Mesendoderm (in vitro differentiated cells): ENCODE data around the gene PCOLCE2.
"Not testable (repeated sequence)": the region's sequence is repeated elsewhere in the genome, so short reads cannot be mapped to it uniquely, and the experiment has no call there.

Experiments used
- DNase-seq: peaks from one replicate; pipeline ENCODE4 v3.0.0; 2013
- H2AK5ac ChIP-seq: 2 replicates; pipeline ENCODE4 v1.6.1; 2013; ENCODE audit warnings: low read length, inconsistent platforms
- H2BK120ac ChIP-seq: 2 replicates; pipeline ENCODE4 v1.6.1; 2013; ENCODE audit warnings: low read depth, mild to moderate bottlenecking, low read length, moderate library complexity, mixed read lengths
- H2BK15ac ChIP-seq: replicated peaks from 2 replicates; pipeline ENCODE4 v1.6.1; 2013; ENCODE audit warnings: low read depth, mild to moderate bottlenecking, moderate library complexity
- H2BK5ac ChIP-seq: 2 replicates; pipeline ENCODE4 v1.6.1; 2013; ENCODE audit warnings: low read length, inconsistent platforms
- H3K18ac ChIP-seq: 2 replicates; pipeline ENCODE4 v1.6.1; 2013; ENCODE audit warnings: mild to moderate bottlenecking, low read length, mixed read lengths
- H3K23ac ChIP-seq: one replicate; pipeline ENCODE4 v1.6.1; 2013; ENCODE audit warnings: low read length
- H3K27ac ChIP-seq: 2 replicates; pipeline ENCODE4 v1.5.1; 2013; ENCODE audit warnings: low read depth, mild to moderate bottlenecking, inconsistent platforms, low read length, moderate library complexity
- H3K27me3 ChIP-seq: 2 replicates; pipeline ENCODE4 v1.6.1; 2013; ENCODE audit warnings: low read length, control low read depth, mild to moderate bottlenecking, inconsistent platforms; ENCODE audit not compliant: insufficient read depth, poor library complexity
- H3K36me3 ChIP-seq: 2 replicates; pipeline ENCODE4 v1.6.1; 2013; ENCODE audit warnings: low read length, inconsistent platforms; ENCODE audit not compliant: control insufficient read depth, insufficient read depth
- H3K4ac ChIP-seq: one replicate; pipeline ENCODE4 v1.6.1; 2013; ENCODE audit warnings: low read depth, mild to moderate bottlenecking, low read length, moderate library complexity
- H3K4me1 ChIP-seq: 2 replicates; pipeline ENCODE4 v1.6.1; 2013; ENCODE audit warnings: low read depth, low read length, inconsistent platforms; ENCODE audit not compliant: control insufficient read depth
- H3K4me2 ChIP-seq: 2 replicates; pipeline ENCODE4 v1.6.1; 2013; ENCODE audit warnings: low read length
- H3K4me3 ChIP-seq: 2 replicates; pipeline ENCODE4 v1.5.1; 2013; ENCODE audit warnings: mild to moderate bottlenecking, low read length
- H3K56ac ChIP-seq: one replicate; pipeline ENCODE4 v1.6.1; 2013; ENCODE audit warnings: low read length
- H3K79me1 ChIP-seq: 2 replicates; pipeline ENCODE4 v1.6.1; 2013; ENCODE audit warnings: low read length, inconsistent platforms
- H3K79me2 ChIP-seq: 2 replicates; pipeline ENCODE4 v1.6.1; 2013; ENCODE audit warnings: mild to moderate bottlenecking, low read length; ENCODE audit not compliant: control insufficient read depth, insufficient read depth
- H3K9ac ChIP-seq: 2 replicates; pipeline ENCODE4 v1.6.1; 2013; ENCODE audit warnings: low read length, inconsistent platforms
- H4K5ac ChIP-seq: one replicate; pipeline ENCODE4 v1.6.1; 2013; ENCODE audit warnings: low read length
- H4K8ac ChIP-seq: one replicate; pipeline ENCODE4 v1.6.1; 2013; ENCODE audit warnings: low read depth, mild to moderate bottlenecking, control low read depth, low read length, moderate library complexity
- WGBS: extraction: QIAGEN DNeasy Blood & Tissue Kit; methylation state at CpG from one replicate; pipeline ENCODE4 v1.1.7; 2013; ENCODE audit warnings: low lambda C conversion rate, missing lambda C conversion rate; ENCODE audit not compliant: insufficient coverage; ENCODE audit errors: extremely low coverage; 5-methylcytosine and 5-hydroxymethylcytosine counted together

The PCOLCE2 gene

DNA sequence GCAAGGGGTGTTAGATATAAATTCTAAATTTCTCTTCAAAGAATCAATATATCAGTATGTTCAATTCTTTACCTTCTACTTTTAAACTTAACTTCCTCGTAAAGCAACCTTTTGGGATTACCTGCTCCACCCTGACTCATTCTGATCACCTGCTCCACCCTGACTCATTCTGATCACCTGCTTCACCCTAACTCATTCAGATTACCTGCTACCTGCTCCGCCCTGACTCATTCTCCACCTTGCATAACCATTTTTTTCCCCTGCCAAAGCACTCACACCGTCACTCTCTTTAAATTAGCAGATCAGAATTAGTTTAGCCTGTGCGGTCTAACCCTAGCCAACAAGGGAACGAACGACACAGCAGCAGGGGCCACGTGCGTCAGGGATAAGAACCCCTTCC lies 20.5 kb downstream of the PCOLCE2 start:
- not testable (repeated sequence) for H4K8ac ChIP-seq, H3K79me1 ChIP-seq, H4K5ac ChIP-seq, H3K4ac ChIP-seq, H3K18ac ChIP-seq, DNase-seq, H3K27me3 ChIP-seq, H2BK5ac ChIP-seq, H2BK15ac ChIP-seq, H3K36me3 ChIP-seq, H2AK5ac ChIP-seq, H3K4me2 ChIP-seq, H3K27ac ChIP-seq, H3K79me2 ChIP-seq, H3K4me3 ChIP-seq, H3K4me1 ChIP-seq, H3K9ac ChIP-seq, H3K23ac ChIP-seq, H3K56ac ChIP-seq
- H2BK120ac ChIP-seq, result peak overlapping the region; percentile 1
- WGBS, result no CpG with 5 or more reads among the region's 8 CpGs

DNA sequence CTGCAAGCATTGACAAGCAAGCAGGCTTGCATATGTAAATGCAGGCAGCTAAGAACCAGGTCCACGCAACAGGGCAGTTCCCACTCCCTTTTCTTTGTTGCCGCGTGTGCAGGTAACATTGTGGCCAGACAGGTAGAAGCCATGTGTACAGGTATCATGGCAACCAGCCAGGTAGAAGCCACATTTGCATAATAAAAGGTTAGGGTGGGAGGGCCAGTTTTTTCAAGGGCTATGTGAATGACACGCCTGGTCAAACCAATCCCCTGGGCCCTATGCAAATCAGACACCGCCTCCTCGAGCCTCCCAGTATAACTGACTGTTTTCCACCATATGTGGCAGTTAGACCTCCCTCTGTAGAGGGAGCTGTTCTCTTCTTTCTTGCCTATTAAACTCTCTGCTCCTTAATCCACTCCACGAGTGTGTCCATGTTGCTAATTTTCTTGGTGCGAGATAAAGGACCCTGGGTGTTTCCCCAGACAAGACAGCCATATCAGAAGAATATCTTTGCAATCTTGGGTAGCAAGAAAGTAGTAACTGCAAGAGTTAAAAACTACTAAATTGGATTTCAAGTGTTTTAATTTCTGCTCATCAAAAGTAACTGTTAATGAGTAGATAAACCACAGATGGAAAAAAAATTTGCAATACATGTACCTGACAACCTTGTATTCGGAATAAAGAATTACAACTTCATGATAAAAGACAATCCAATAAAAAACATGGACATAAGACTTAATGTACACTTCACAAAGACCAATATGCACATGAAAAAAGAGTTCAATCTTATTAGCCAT lies 21.8 kb downstream of the PCOLCE2 start:
- no peak overlapping the region for H4K5ac ChIP-seq
- no peak overlapping the region for H2BK5ac ChIP-seq
- no CpG with 5 or more reads among the region's 9 CpGs for WGBS
- peaks cover 5% of the 10 kb centered on the region for H3K79me1 ChIP-seq
- H3K23ac ChIP-seq, result no peak overlapping the region
- no peak overlapping the region for H3K27ac ChIP-seq
- H3K27me3 ChIP-seq, result no peaks in the 10 kb centered on the region
- H3K56ac ChIP-seq, result no peak overlapping the region
- peaks cover 11% of the 10 kb centered on the region for H3K4me1 ChIP-seq
- peak overlapping the region; percentile 36 for H3K4me2 ChIP-seq
- H2AK5ac ChIP-seq, result no peak overlapping the region
- no peaks in the 10 kb centered on the region for H3K79me2 ChIP-seq
- H3K18ac ChIP-seq, result no peak overlapping the region
- H2BK15ac ChIP-seq, result no peak overlapping the region
- no peaks in the 10 kb centered on the region for H3K36me3 ChIP-seq
- H3K4ac ChIP-seq, result no peak overlapping the region
- DNase-seq, result peak; percentile 97
- H4K8ac ChIP-seq, result no peak overlapping the region
- no peak overlapping the region for H2BK120ac ChIP-seq
- H3K9ac ChIP-seq, result no peak overlapping the region
- no peak overlapping the region for H3K4me3 ChIP-seq

DNA sequence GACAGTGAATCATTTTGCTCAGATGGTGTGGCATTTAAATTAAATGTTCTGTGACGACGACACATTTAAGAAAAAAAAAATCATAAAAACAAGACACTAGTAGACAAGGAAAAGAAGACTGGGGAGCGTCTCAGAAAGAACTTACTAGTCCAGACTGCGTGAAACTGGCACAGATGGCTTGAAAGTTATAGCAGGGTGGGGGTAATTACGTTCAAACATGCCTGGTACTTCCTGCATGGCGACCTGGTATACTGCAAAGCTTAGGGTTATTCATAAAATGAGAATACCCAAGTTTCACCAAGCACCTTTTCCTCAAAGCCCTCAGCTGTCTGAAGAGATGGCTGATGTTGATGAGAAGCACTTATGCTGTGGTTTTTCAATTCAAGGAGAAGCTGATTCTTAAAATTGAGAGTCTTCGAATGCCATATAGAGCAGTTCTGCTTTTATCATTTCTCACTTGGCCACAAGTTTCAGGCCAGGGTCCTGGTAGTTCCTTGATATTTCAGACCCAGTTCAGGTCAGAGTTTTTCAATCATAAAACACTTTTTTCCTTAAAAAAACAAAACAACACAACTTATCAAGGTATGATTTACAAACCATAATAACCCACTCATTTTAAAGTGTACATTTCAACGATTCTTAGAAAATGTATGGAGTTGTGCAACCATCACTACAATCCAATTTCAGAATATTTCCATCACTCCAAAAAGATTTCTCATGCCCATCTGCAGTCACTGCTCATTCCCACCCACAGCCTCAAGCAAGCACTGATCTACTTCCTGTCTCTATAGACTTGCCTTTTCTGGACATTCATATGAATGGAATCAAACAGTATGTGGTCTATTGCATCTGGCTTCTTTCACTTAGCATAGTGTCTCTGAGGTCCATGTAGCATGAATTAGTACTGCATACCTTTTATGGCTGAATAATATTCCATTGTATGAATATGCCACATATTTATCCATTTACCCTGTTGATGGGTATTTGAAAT lies 24.7 kb downstream of the PCOLCE2 start:
- WGBS, result 100% methylated on average over 1 of the region's 8 CpGs
- H2AK5ac ChIP-seq, result no peak overlapping the region

DNA sequence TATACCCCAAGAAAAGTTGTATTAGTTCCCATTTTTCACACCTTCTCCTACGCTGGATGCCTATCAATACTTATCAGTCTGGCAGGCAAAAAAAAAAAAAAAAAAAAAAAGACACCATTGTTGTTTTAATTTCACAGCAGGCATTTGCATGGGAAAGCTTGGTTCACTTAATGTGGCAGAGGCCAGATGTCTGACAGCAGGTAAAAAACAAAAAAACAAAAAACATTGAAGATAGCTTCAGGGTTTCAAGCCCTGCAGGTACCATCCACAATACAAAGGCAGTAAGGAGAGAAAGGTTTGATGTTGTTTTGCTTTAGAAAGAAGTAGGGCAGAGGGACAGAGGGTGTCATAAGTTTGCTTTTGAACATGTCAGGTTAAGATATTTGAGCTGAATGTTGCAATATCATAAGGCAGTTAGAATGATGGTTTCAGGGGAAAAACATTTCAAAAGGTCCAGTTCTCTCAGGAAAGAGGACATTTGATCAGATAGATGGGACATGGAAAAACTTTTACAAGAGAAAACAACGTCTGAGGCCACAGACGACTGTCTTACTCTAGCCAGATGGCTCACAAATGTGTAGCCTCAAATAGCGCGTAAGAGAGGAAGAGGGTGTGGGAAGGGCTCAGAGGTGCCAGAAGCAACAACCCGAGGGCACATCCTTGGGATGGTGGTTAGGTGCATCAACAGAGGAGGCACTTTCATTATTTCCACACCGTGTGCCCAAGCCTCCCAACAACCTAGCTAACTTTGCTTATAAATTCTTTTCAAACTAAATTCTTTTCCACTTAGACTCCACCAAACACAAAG lies 25.7 kb downstream of the PCOLCE2 start:
- no peak overlapping the region for H3K4me3 ChIP-seq
- H3K23ac ChIP-seq, result no peak overlapping the region
- no peaks in the 10 kb centered on the region for H3K36me3 ChIP-seq
- DNase-seq, result peak; percentile 44
- no peak overlapping the region for H4K5ac ChIP-seq
- H3K4ac ChIP-seq, result no peak overlapping the region
- no peak overlapping the region for H2AK5ac ChIP-seq
- H3K9ac ChIP-seq, result no peak overlapping the region
- H3K27me3 ChIP-seq, result no peaks in the 10 kb centered on the region
- H4K8ac ChIP-seq, result no peak overlapping the region
- no peak overlapping the region for H3K27ac ChIP-seq
- no peaks in the 10 kb centered on the region for H3K79me1 ChIP-seq
- no peak overlapping the region for H2BK120ac ChIP-seq
- no CpG with 5 or more reads among the region's 7 CpGs for WGBS
- H2BK5ac ChIP-seq, result peak overlapping the region; percentile 6
- no peak overlapping the region for H3K18ac ChIP-seq
- peaks cover 12% of the 10 kb centered on the region for H3K4me1 ChIP-seq
- H3K4me2 ChIP-seq, result no peak overlapping the region
- peak overlapping the region; percentile 2 for H3K56ac ChIP-seq
- H2BK15ac ChIP-seq, result no peak overlapping the region
- H3K79me2 ChIP-seq, result no peaks in the 10 kb centered on the region

More for the DNA sequence above, 24.7 kb downstream of the PCOLCE2 start:
- H3K27ac ChIP-seq, result no peak overlapping the region
- H3K18ac ChIP-seq, result no peak overlapping the region
- H2BK5ac ChIP-seq, result no peak overlapping the region
- no peak overlapping the region for H3K9ac ChIP-seq
- no peaks in the 10 kb centered on the region for H3K79me2 ChIP-seq
- no peak overlapping the region for H3K4me3 ChIP-seq
- no peak overlapping the region for H4K8ac ChIP-seq
- H3K79me1 ChIP-seq, result peaks cover 2% of the 10 kb centered on the region
- H2BK15ac ChIP-seq, result no peak overlapping the region
- no peaks in the 10 kb centered on the region for H3K27me3 ChIP-seq
- no peak overlapping the region for H2BK120ac ChIP-seq
- H3K4ac ChIP-seq, result no peak overlapping the region
- H4K5ac ChIP-seq, result no peak overlapping the region
- DNase-seq, result no peak
- no peak overlapping the region for H3K56ac ChIP-seq
- no peaks in the 10 kb centered on the region for H3K36me3 ChIP-seq
- peaks cover 12% of the 10 kb centered on the region for H3K4me1 ChIP-seq
- H3K23ac ChIP-seq, result no peak overlapping the region
- no peak overlapping the region for H3K4me2 ChIP-seq

DNA sequence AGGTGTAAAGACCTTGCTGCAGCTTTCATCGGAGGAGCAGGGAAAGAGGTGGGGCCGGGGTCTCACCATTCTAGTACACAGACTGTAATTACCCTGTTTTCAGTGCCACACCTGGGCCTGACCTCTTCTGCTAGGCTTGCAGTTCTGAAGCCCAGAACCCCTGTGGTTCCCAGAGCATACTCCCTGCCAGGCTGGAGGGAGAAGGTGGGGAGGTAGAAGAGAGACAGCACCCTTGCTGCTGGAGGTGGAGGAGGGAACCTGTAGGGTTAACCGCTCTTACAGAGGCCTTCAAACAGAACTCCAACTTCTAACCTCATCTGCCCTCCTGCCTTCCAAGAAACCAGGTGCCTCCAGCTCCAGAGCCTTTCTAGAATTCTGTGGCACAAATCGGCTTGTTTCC lies 27.0 kb downstream of the PCOLCE2 start:
- H3K27me3 ChIP-seq, result no peaks in the 10 kb centered on the region
- peak; percentile 20 for DNase-seq
- no peaks in the 10 kb centered on the region for H3K36me3 ChIP-seq
- H3K9ac ChIP-seq, result no peak overlapping the region
- peak overlapping the region; percentile 29 for H3K56ac ChIP-seq
- H4K5ac ChIP-seq, result no peak overlapping the region
- H3K4me2 ChIP-seq, result no peak overlapping the region
- H3K4me3 ChIP-seq, result no peak overlapping the region
- H2BK5ac ChIP-seq, result no peak overlapping the region
- peaks cover 12% of the 10 kb centered on the region for H3K4me1 ChIP-seq
- no peak overlapping the region for H2BK15ac ChIP-seq
- H4K8ac ChIP-seq, result no peak overlapping the region
- H3K79me2 ChIP-seq, result no peaks in the 10 kb centered on the region
- H3K79me1 ChIP-seq, result no peaks in the 10 kb centered on the region
- H3K4ac ChIP-seq, result no peak overlapping the region
- H3K18ac ChIP-seq, result peak overlapping the region; percentile 9
- H3K23ac ChIP-seq, result no peak overlapping the region
- no peak overlapping the region for H2AK5ac ChIP-seq
- H3K27ac ChIP-seq, result no peak overlapping the region
- no peak overlapping the region for H2BK120ac ChIP-seq
- no CpG with 5 or more reads among the region's 4 CpGs for WGBS
